Lower leg skin (tissue), 4 donors: ENCODE results near the gene CREB3L1. TPM values are rescaled to one million over a fixed set of nuclear protein-coding genes. Genes with fewer than 3 reads are reported as not detected.

Experiments
- DNase-seq, 2 donors: peaks; one replicate each; pipeline ENCODE4 v3.0.0-alpha.2; 2019; ENCODE audit warnings: low spot score in 2 of 2
- H3K4me3 ChIP-seq: fragments of 200-600 bp; sonication (generic); 2 replicates; pipeline ENCODE4 v1.5.1; 2017; ENCODE audit warnings: mild to moderate bottlenecking, low read depth; ENCODE audit not compliant: poor library complexity, severe bottlenecking
- POLR2A ChIP-seq, 2 donors: fragments of 450-650 bp; IDR thresholded peaks; one replicate each; pipeline ENCODE4 v1.6.1; 2016 to 2017; ENCODE audit warnings: antibody characterized with exemption in 2 of 2, mild to moderate bottlenecking in 1 of 2, moderate library complexity in 1 of 2
- WGBS, 2 donors: methylation state at CpG; one replicate each; pipeline ENCODE4 v1.1.5; 2018; 5-methylcytosine and 5-hydroxymethylcytosine counted together
- intact Hi-C: fragments of 100-400 bp; cut with DNase I; formaldehyde crosslinking; loops from one replicate; pipeline ENCODE4 v1.15.0; 2023; ENCODE audit warnings: low total_unique reads
- total RNA-seq, 4 donors: library from RNA; depleted of rRNA; stranded (reverse); fragments of >200 nt; gene quantifications; one replicate each; pipeline ENCODE4 v1.1.0, GENCODE V29; 2016
- TF ChIP-seq, protein P1 (sequence below), 3 donors: fragments of 450-650 bp; IDR thresholded peaks; one replicate each; pipeline ENCODE4 v1.5.1; 2016; ENCODE audit warnings: antibody characterized with exemption in 3 of 3, mild to moderate bottlenecking in 3 of 3, moderate library complexity in 2 of 3

Gene CREB3L1
- total RNA-seq, 4 donors from 2014 or later = 0.15 to 2.3 (median 0.54) TPM

DNA sequence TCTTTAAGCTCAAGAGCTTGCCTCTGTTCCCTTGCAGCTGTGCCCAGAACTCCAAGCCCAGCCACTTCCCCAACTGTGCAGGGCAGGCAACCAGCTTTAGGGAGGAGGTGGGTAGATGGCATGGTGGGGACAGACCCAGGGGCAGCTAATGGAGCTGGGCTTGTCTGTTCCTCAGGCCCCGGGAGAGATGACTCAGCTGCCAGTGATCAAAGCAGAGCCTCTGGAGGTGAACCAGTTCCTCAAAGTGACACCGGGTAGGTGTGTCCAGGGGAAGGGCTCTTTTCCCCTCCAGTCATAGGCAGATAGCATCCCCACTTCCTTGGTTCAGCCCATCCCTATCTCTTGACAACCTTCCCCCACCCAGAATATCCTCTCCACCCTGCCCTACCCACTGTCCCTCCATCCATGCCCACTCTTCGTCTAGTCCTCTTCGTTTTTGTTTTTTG, 32.4 kb downstream of the CREB3L1 start:
- no peak for DNase-seq
- WGBS, 2 donors = 52 to 60% methylated on average over 4 of the region's 4 CpGs
- intact Hi-C loops = loop anchor here (5.0 kb wide), 1 partner anchor 73 kb away; no protein-coding TSS in a partner anchor
- H3K4me3 ChIP-seq = no peak overlapping the region
- TF ChIP-seq, protein P1, sequence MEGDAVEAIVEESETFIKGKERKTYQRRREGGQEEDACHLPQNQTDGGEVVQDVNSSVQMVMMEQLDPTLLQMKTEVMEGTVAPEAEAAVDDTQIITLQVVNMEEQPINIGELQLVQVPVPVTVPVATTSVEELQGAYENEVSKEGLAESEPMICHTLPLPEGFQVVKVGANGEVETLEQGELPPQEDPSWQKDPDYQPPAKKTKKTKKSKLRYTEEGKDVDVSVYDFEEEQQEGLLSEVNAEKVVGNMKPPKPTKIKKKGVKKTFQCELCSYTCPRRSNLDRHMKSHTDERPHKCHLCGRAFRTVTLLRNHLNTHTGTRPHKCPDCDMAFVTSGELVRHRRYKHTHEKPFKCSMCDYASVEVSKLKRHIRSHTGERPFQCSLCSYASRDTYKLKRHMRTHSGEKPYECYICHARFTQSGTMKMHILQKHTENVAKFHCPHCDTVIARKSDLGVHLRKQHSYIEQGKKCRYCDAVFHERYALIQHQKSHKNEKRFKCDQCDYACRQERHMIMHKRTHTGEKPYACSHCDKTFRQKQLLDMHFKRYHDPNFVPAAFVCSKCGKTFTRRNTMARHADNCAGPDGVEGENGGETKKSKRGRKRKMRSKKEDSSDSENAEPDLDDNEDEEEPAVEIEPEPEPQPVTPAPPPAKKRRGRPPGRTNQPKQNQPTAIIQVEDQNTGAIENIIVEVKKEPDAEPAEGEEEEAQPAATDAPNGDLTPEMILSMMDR (IDR thresholded peaks at IDR 0.05) = no peak
- no peak for TF ChIP-seq POLR2A (IDR thresholded peaks at IDR 0.05)

DNA sequence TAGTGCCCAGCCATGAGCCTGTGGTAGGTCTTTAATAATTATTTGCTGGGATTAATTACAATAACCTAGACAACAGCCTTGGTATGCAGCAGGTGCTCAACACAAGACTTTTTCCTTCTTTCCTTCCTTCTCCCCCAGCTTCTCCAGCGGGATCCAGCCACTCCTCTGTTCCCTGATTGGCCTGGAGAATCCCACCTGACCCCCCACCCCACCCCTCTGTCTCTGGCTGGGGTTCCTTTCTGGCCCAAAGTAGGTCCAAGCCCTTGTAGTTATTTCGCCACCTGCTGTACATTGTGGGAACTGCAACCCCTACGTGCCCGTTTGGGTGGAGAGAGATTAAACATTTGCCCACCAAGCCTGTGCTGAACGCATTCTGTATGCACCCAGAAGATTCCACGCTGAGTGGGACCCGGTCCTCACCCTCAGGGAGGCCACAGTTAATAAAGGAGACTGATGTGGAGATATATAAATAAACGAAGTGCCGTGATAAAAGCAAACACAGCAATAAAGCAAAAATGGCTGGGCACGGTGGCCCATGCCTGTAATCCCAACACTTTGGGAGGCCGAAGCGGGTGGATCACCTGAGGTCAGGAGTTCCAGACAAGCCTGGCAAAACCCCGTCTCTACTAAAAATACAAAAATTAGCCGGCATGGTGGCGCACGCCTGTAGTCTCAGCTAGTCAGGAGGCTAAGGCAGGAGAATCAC, 37.7 kb downstream of the CREB3L1 start:
- no peak for TF ChIP-seq POLR2A (IDR thresholded peaks at IDR 0.05)
- TF ChIP-seq, protein P1 (IDR thresholded peaks at IDR 0.05) = peak in 1 of 3 donors; percentile 56
- 55 to 59% methylated on average over 16 of the region's 16 CpGs for WGBS, 2 donors
- DNase-seq = peak in 1 of 2 donors; percentile 92
- no peak overlapping the region for H3K4me3 ChIP-seq
- intact Hi-C loops = no loop called here

DNA sequence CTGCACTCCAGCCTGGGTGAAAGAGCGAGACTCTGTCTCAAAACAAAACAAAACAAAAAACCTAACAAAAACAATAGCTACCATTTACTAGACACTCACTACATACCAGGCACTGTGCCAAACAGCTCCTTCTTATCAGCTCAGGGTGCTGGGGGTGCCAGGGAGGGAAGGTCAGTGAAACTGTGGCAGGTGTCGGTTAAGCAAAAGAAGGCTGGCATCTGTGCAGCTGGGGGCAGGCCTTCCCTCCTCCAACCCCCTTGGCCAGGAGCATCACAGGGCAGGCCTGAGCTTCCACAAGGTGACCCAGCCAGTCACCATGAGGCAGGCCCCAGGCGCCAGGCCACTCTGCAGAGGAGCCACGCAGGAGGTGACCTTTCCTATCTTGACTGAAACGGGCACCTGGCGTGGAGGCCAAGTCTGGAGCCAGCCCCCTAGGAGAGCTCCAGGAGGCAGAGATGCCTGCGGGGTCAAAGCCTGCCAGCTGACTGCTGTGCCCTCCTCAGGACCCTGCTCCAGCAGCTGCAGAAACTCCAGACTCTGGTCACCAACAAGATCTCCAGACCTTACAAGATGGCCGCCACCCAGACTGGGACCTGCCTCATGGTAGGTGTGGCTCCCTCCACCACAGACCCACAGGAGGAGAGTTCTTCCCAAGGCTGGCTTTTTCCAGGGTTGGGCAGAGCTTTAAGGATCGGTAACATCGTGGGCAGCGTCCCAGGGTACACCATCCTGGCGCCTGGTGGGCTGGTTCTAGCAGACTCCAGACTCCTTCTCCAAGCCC, 38.5 kb downstream of the CREB3L1 start:
- TF ChIP-seq POLR2A (IDR thresholded peaks at IDR 0.05) = no peak
- TF ChIP-seq, protein P1 (IDR thresholded peaks at IDR 0.05) = no peak
- 92 to 94% methylated on average over 11 to 12 of the region's 12 CpGs for WGBS, 2 donors
- no peak overlapping the region for H3K4me3 ChIP-seq
- intact Hi-C loops = no loop called here
- no peak for DNase-seq

DNA sequence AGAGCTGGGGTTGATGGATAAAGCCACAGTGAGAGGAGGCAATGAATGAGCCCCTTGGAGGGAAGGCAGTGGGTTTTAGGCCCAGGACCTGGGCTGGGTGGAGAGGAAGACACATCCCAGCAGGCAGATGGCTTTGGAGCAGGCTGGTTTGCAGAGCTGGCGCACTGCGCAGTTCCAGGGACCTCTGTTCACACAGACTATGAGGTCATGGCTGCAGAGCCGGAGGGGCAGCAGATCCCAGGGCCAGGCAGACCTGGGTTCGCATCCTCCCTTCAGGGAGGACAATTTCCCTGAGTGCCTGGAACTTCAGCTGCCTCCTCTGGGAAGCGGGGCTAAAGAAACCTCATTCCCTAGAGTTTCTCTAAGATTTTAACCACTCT, 41.6 kb downstream of the CREB3L1 start:
- intact Hi-C loops = no loop called here
- DNase-seq = no peak
- no peak for TF ChIP-seq POLR2A (IDR thresholded peaks at IDR 0.05)
- TF ChIP-seq, protein P1 (IDR thresholded peaks at IDR 0.05) = no peak
- 85 to 97% methylated on average over 5 of the region's 5 CpGs for WGBS, 2 donors
- H3K4me3 ChIP-seq = no peak overlapping the region

DNA sequence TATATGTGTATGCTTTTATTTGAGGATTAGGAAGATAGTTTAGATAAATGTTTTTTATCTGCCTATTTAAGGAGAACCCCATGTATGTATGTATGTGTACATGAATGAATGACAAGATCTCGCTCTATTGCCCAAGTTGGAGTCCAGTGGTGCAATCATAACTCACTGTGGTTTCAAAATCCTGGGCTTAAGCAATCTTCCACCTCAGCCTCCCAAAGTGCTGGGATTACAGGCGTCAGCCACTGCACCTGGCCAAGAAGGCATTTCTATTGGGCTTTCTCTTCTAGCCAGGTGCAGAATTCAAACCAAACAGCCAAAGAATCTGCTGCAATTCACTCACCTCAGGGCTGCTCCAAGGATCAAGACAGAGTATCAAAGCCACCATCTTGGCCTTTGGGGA, 44.3 kb downstream of the CREB3L1 start:
- DNase-seq = no peak
- 69 to 79% methylated on average over 2 of the region's 2 CpGs for WGBS, 2 donors
- H3K4me3 ChIP-seq = no peak overlapping the region
- TF ChIP-seq, protein P1 (IDR thresholded peaks at IDR 0.05) = no peak
- no peak for TF ChIP-seq POLR2A (IDR thresholded peaks at IDR 0.05)
- intact Hi-C loops = no loop called here
